H1 (cell line): ENCODE measurements around the gene CREB1. TPM values are rescaled to one million over a fixed set of nuclear protein-coding genes. Genes with fewer than 3 reads are reported as not detected.

Source experiments
- CTCF ChIA-PET: fragments of 300-600 bp; sonication (Branson Sonifier 250); formaldehyde crosslinking; loops from one replicate; lab custom pipeline; 2021; ENCODE audit not compliant: partially characterized antibody; lab: Charles Lee
- POLR2A ChIA-PET: fragments of 300-600 bp; sonication (Branson Sonifier 250); formaldehyde crosslinking; loops from one replicate; lab custom pipeline; 2021; ENCODE audit warnings: inconsistent platforms; ENCODE audit not compliant: partially characterized antibody; lab: Charles Lee
- DNase-seq, 2 experiments: peaks; one replicate each; pipeline versions ENCODE4 v3.0.0 to v3.0.0-alpha.2; 2010 to 2022; ENCODE audit warnings: low spot score in 2 of 2, low read depth in 1 of 2, mixed read lengths in 1 of 2
- FAIRE-seq: peaks from 2 replicates; lab custom pipeline; 2011; peaks lifted over from hg19 to GRCh38; lab: Jason Lieb, UNC
- H2AFZ ChIP-seq: 2 replicates; pipeline ENCODE4 v1.8.1; 2012; ENCODE audit warnings: low read length, inconsistent platforms
- H2AK5ac ChIP-seq: 2 replicates; pipeline ENCODE4 v1.6.1; 2013; ENCODE audit warnings: low read depth, low read length
- H2BK120ac ChIP-seq: replicated peaks from 2 replicates; pipeline ENCODE3; 2013; ENCODE audit warnings: low read depth, low read length, inconsistent platforms
- H2BK12ac ChIP-seq: 2 replicates; pipeline ENCODE4 v1.6.1; 2013; ENCODE audit warnings: low read depth, low read length
- H2BK15ac ChIP-seq: 2 replicates; pipeline ENCODE4 v1.6.1; 2013; ENCODE audit warnings: low read length
- H2BK20ac ChIP-seq: 2 replicates; pipeline ENCODE4 v1.6.1; 2013; ENCODE audit warnings: low read length
- H2BK5ac ChIP-seq: 2 replicates; pipeline ENCODE4 v1.6.1; 2013; ENCODE audit warnings: low read depth, low read length
- H3K14ac ChIP-seq: 2 replicates; pipeline ENCODE4 v1.6.1; 2013; ENCODE audit warnings: inconsistent platforms; ENCODE audit not compliant: insufficient read length
- H3K18ac ChIP-seq: 2 replicates; pipeline ENCODE4 v1.6.1; 2013; ENCODE audit warnings: low read length; ENCODE audit errors: extremely low read depth
- H3K23ac ChIP-seq: 2 replicates; pipeline ENCODE4 v1.6.1; 2013; ENCODE audit warnings: inconsistent platforms; ENCODE audit not compliant: insufficient read length
- H3K23me2 ChIP-seq: 2 replicates; pipeline ENCODE4 v1.6.1; 2013; ENCODE audit warnings: low read depth, low read length
- H3K27ac ChIP-seq: 2 replicates; pipeline ENCODE4 v1.6.1; 2011; ENCODE audit warnings: low read depth, low read length, inconsistent platforms
- H3K27me3 ChIP-seq, 4 experiments: replicated peaks in 1 of 4; 1 replicate in 1 of 4; 2 replicates in 3 of 4; pipeline versions ENCODE4 v1.6.1 to v1.8.1; 2011 to 2013; ENCODE audit warnings: low read length in 3 of 4, mild to moderate bottlenecking in 3 of 4, inconsistent platforms in 2 of 4, mixed read lengths in 2 of 4, moderate library complexity in 1 of 4; ENCODE audit not compliant: control insufficient read depth in 3 of 4, insufficient read depth in 3 of 4; ENCODE audit errors: extremely low read depth in 1 of 4
- H3K36me3 ChIP-seq, 4 experiments: 2 replicates each; pipeline versions ENCODE4 v1.6.1 to v1.8.1; 2011 to 2013; ENCODE audit warnings: mild to moderate bottlenecking in 4 of 4, low read length in 3 of 4, moderate library complexity in 2 of 4, control low read depth in 1 of 4, inconsistent platforms in 1 of 4; ENCODE audit not compliant: insufficient read depth in 4 of 4, control insufficient read depth in 2 of 4
- H3K4ac ChIP-seq: replicated peaks from 2 replicates; pipeline ENCODE3; 2013; ENCODE audit warnings: low read length, low read depth, mixed read lengths, inconsistent platforms; ENCODE audit not compliant: insufficient read length
- H3K4me1 ChIP-seq, 4 experiments: replicated peaks in 1 of 4; 1 replicate in 1 of 4; 2 replicates in 3 of 4; pipeline versions ENCODE4 v1.6.1 to v1.8.1; 2011 to 2013; ENCODE audit warnings: low read length in 3 of 4, inconsistent platforms in 2 of 4, mixed read lengths in 1 of 4; ENCODE audit not compliant: insufficient read depth in 4 of 4, control insufficient read depth in 3 of 4
- H3K4me2 ChIP-seq, 2 experiments: 2 replicates each; pipeline versions ENCODE4 v1.6.1 to v1.8.1; 2011 to 2013; ENCODE audit warnings: low read depth in 2 of 2, low read length in 2 of 2, control low read depth in 1 of 2, inconsistent platforms in 1 of 2, mild to moderate bottlenecking in 1 of 2; ENCODE audit not compliant: insufficient read depth in 1 of 2
- H3K4me3 ChIP-seq, 4 experiments: fragments of 200-600, 300-600 bp in 1 of 4; sonication (generic), shearing (Covaris generic), sonication (Bioruptor Twin) in 1 of 4; 2 replicates each; pipeline versions ENCODE4 v1.5.1 to v1.8.1; 2011 to 2016; ENCODE audit warnings: low read length in 4 of 4, low read depth in 3 of 4, control low read depth in 2 of 4, inconsistent platforms in 2 of 4, mild to moderate bottlenecking in 2 of 4, mixed read lengths in 1 of 4, moderate library complexity in 1 of 4; ENCODE audit not compliant: insufficient read depth in 2 of 4; ENCODE audit errors: extremely low read depth in 1 of 4
- H3K56ac ChIP-seq: replicated peaks from 2 replicates; pipeline ENCODE3; 2013; ENCODE audit warnings: low read depth, mild to moderate bottlenecking, mixed read lengths, low read length, inconsistent platforms; ENCODE audit not compliant: insufficient read length
- H3K79me1 ChIP-seq: 2 replicates; pipeline ENCODE4 v1.6.1; 2013; ENCODE audit warnings: low read depth, low read length, control low read depth
- H3K79me2 ChIP-seq, 2 experiments: 2 replicates each; pipeline versions ENCODE4 v1.6.1 to v1.8.1; 2012 to 2013; ENCODE audit warnings: low read length in 2 of 2, mild to moderate bottlenecking in 2 of 2, inconsistent platforms in 1 of 2; ENCODE audit not compliant: insufficient read depth in 2 of 2, control insufficient read depth in 1 of 2
- H3K9ac ChIP-seq, 4 experiments: replicated peaks in 1 of 4; 1 replicate in 1 of 4; 2 replicates in 3 of 4; pipeline versions ENCODE4 v1.6.1 to v1.8.1; 2011 to 2013; ENCODE audit warnings: low read depth in 3 of 4, low read length in 3 of 4, control low read depth in 2 of 4, mild to moderate bottlenecking in 2 of 4, moderate library complexity in 2 of 4, inconsistent platforms in 1 of 4; ENCODE audit errors: extremely low read depth in 1 of 4
- H3K9me3 ChIP-seq, 2 experiments: 2 replicates each; pipeline versions ENCODE4 v1.6.1 to v1.8.1; 2012 to 2013; ENCODE audit warnings: mild to moderate bottlenecking in 2 of 2, moderate library complexity in 2 of 2, control low read depth in 1 of 2, inconsistent platforms in 1 of 2, low read depth in 1 of 2, low read length in 1 of 2, mixed read lengths in 1 of 2; ENCODE audit not compliant: insufficient read depth in 2 of 2
- H4K20me1 ChIP-seq, 2 experiments: replicated peaks in 1 of 2; 2 replicates each; pipeline versions ENCODE3 to v1.8.1; 2011 to 2013; ENCODE audit warnings: inconsistent platforms in 2 of 2, low read length in 2 of 2, mild to moderate bottlenecking in 1 of 2; ENCODE audit not compliant: insufficient read depth in 2 of 2, control insufficient read depth in 1 of 2
- H4K5ac ChIP-seq: 2 replicates; pipeline ENCODE4 v1.6.1; 2013; ENCODE audit warnings: low read length, low read depth, mixed read lengths, inconsistent platforms; ENCODE audit not compliant: insufficient read length
- H4K8ac ChIP-seq: 2 replicates; pipeline ENCODE4 v1.8.0; 2013; ENCODE audit warnings: mild to moderate bottlenecking, moderate library complexity, low read length, inconsistent platforms; ENCODE audit not compliant: insufficient read depth; ENCODE audit errors: extremely low read depth
- H4K91ac ChIP-seq: replicated peaks from 2 replicates; pipeline ENCODE3; 2013; ENCODE audit warnings: low read length, mixed read lengths, inconsistent platforms; ENCODE audit not compliant: insufficient read length
- CHD1 ChIP-seq: IDR thresholded peaks from 2 replicates; pipeline ENCODE4 v1.6.1; 2012; ENCODE audit warnings: low read depth, low read length, improper control_type of control experiment
- JUND ChIP-seq: IDR thresholded peaks from 2 replicates; pipeline ENCODE4 v1.6.1; 2011; ENCODE audit warnings: mild to moderate bottlenecking, improper control_type of control experiment, low read length
- MAFK ChIP-seq: IDR thresholded peaks from 2 replicates; pipeline ENCODE4 v1.6.1; 2012; ENCODE audit warnings: low read depth, mild to moderate bottlenecking, improper control_type of control experiment, low read length
- NANOG ChIP-seq: IDR thresholded peaks from 2 replicates; pipeline ENCODE4 v1.6.1; 2011; ENCODE audit warnings: low read length, low read depth, mild to moderate bottlenecking, inconsistent platforms; ENCODE audit not compliant: insufficient read depth, poor library complexity, severe bottlenecking
- RBBP5 ChIP-seq: IDR thresholded peaks from 2 replicates; pipeline ENCODE4 v1.7.1; 2012; ENCODE audit warnings: low read depth, mild to moderate bottlenecking, inconsistent platforms, low read length, moderate library complexity, borderline replicate concordance
- SIRT6 ChIP-seq: IDR thresholded peaks from one replicate; pipeline ENCODE4 v1.7.1; 2012; ENCODE audit warnings: low read length, inconsistent platforms
- TAF7 ChIP-seq: optimal IDR thresholded peaks from 2 replicates; pipeline ENCODE3; 2011; ENCODE audit warnings: low read depth, mild to moderate bottlenecking, inconsistent platforms, low read length, moderate library complexity, borderline replicate concordance
- WGBS, 2 experiments: shearing (Covaris generic) in 1 of 2; methylation state at CpG; one replicate each; pipeline versions ENCODE4 v1.1.6 to v1.1.7; 2013 to 2015; ENCODE audit warnings: low lambda C conversion rate in 2 of 2, mixed read lengths in 2 of 2, inconsistent platforms in 1 of 2, low coverage in 1 of 2, missing lambda C conversion rate in 1 of 2; ENCODE audit not compliant: insufficient replicate concordance in 2 of 2, insufficient coverage in 1 of 2, insufficient read length in 1 of 2; ENCODE audit errors: extremely low coverage in 1 of 2, missing lambda C conversion rate in 1 of 2; 5-methylcytosine and 5-hydroxymethylcytosine counted together
- polyA plus RNA-seq, 7 experiments: library from polyadenylated mRNA; depleted of rRNA in 3 of 7; stranded (reverse) in 5 of 7; unstranded in 2 of 7; fragments of >200 nt in 5 of 7; fragments of 200-250 nt in 2 of 7; gene quantifications; 1 replicate in 5 of 7; 2 replicates in 1 of 7; 4 replicates in 1 of 7; pipeline versions ENCODE4 v1.2.1 to v1.2.3, GENCODE V29; 2011 to 2013; ENCODE audit warnings: missing spikeins in 2 of 7, mixed read lengths in 2 of 7
- total RNA-seq: library from RNA; stranded (reverse); fragmentation: NEBNext Ultra II Directional; extraction: Animal tissue kit (Norgen Biotek cat#: 25700); gene quantifications from 2 replicates; pipeline ENCODE4 v1.2.1, GENCODE V29; 2021
- TF ChIP-seq, protein P1 (sequence below): IDR thresholded peaks from 2 replicates; pipeline ENCODE4 v1.6.1; 2011; ENCODE audit warnings: low read length, improper control_type of control experiment
- TF ChIP-seq, protein P2 (sequence below): IDR thresholded peaks from 2 replicates; pipeline ENCODE4 v1.6.1; 2012; ENCODE audit warnings: low read length, inconsistent platforms

CREB1 gene
- total and polyA plus RNA-seq, 2 of the 8 experiments (the other 6 are each of a cell fraction or from before 2014, with no cell fraction given): 46.3 to 99.0 TPM

DNA sequence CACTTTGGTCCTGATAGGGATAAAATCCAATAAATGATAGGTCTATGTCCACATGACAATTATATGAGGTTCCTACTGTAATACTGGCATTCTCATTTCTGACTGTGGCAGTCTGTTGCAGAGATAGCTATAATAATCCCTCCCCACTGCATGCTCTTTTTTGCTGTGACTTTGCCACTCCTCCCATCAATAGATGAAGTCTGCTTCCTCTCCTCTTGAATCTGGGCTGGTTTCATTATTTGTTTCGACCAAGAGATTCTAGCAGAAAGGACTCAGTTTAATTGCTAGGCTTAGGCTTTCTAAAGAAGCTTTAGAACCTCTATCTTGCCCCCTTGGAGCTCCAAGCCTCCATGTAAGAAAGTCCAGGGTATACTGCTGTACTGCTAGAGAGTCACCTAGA is 23.3 kb upstream of the CREB1 start:
- DNase-seq: no peak
- Histone ChIP-seq H3K4me1 (peaks cover 10 to 14% (median 11%) of the 10 kb centered on the region in 4 experiments), H3K36me3 (no peaks in the 10 kb centered on the region), H2AK5ac (no peak overlapping the region), H4K8ac (no peak overlapping the region), H3K4ac (no peak overlapping the region), H4K20me1 (no peaks in the 10 kb centered on the region), H4K91ac (no peak overlapping the region), H3K23me2 (no peaks in the 10 kb centered on the region), H3K14ac (no peak overlapping the region)
- 100% methylated on average over 1 of the region's 1 CpG; no CpG with 5 or more reads in 1 of the 2 experiments for WGBS, 2 experiments
- CTCF ChIA-PET: interaction anchor here (0.9 to 1.1 kb wide), 2 partner anchors 9 to 17 kb away, joined by 3 to 4 read pairs; no protein-coding TSS in a partner anchor
- TF ChIP-seq NANOG (no peak), JUND (no peak), SIRT6 (no peak), RBBP5 (no peak), CHD1 (no peak), TAF7 (no peak), MAFK (no peak)
- TF ChIP-seq, protein P1, sequence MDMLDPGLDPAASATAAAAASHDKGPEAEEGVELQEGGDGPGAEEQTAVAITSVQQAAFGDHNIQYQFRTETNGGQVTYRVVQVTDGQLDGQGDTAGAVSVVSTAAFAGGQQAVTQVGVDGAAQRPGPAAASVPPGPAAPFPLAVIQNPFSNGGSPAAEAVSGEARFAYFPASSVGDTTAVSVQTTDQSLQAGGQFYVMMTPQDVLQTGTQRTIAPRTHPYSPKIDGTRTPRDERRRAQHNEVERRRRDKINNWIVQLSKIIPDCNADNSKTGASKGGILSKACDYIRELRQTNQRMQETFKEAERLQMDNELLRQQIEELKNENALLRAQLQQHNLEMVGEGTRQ: no peak
- TF ChIP-seq, protein P2, sequence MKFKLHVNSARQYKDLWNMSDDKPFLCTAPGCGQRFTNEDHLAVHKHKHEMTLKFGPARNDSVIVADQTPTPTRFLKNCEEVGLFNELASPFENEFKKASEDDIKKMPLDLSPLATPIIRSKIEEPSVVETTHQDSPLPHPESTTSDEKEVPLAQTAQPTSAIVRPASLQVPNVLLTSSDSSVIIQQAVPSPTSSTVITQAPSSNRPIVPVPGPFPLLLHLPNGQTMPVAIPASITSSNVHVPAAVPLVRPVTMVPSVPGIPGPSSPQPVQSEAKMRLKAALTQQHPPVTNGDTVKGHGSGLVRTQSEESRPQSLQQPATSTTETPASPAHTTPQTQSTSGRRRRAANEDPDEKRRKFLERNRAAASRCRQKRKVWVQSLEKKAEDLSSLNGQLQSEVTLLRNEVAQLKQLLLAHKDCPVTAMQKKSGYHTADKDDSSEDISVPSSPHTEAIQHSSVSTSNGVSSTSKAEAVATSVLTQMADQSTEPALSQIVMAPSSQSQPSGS: no peak
- TF ChIP-seq, all 59 proteins: peak for 0
- POLR2A ChIA-PET: interaction anchor here (0.6 to 1.2 kb wide), 4 partner anchors 15 to 523 kb away, joined by 3 read pairs; no protein-coding TSS in a partner anchor
- no peak overlapping the region for H3K9ac ChIP-seq
- no peak overlapping the region for H3K4me3 ChIP-seq
- H2AFZ ChIP-seq: no peak overlapping the region
- H3K4me2 ChIP-seq: no peak overlapping the region
- H2BK15ac ChIP-seq: no peak overlapping the region
- H4K5ac ChIP-seq: no peak overlapping the region
- FAIRE-seq: no peak
- H3K23ac ChIP-seq: no peak overlapping the region
- H3K56ac ChIP-seq: no peak overlapping the region
- no peaks in the 10 kb centered on the region for H3K79me2 ChIP-seq
- H2BK120ac ChIP-seq: no peak overlapping the region
- H3K27me3 ChIP-seq: no peaks in the 10 kb centered on the region; a peak in 1 of 7 replicates
- no peaks in the 10 kb centered on the region for H3K79me1 ChIP-seq
- no peak overlapping the region for H3K27ac ChIP-seq
- 0 out of 2 replicates have a peak overlapping the region, but pooled peaks have one; percentile 37 for H2BK20ac ChIP-seq
- H2BK5ac ChIP-seq: no peak overlapping the region
- H2BK12ac ChIP-seq: no peak overlapping the region
- no peak overlapping the region for H3K18ac ChIP-seq
- no peaks in the 10 kb centered on the region for H3K9me3 ChIP-seq
